Activated CD8-positive, alpha-beta memory T cell treated with anti-CD3 and anti-CD28 coated beads for 24 hours (primary cell): Measurements from ENCODE around the gene PRKG1.
"Not testable (repeated sequence)": the region's sequence is repeated elsewhere in the genome, so short reads cannot be mapped to it uniquely, and the experiment has no call there.

Experiments used
- DNase-seq: peaks from one replicate; pipeline ENCODE4 v3.0.0-alpha.2; 2020

PRKG1 gene

GRCh38 chr10:52215745-52216361, 1141.6 kb downstream of the PRKG1 start:
- DNase-seq: no peak

- no peak for DNase-seq
These were observed 1142.6 kb downstream of the PRKG1 start for GRCh38 chr10:52216852-52217251.

GRCh38 chr10:52217531-52217930, 1143.2 kb downstream of the PRKG1 start:
- DNase-seq: no peak

- no peak for DNase-seq
These were observed 1146.7 kb downstream of the PRKG1 start for GRCh38 chr10:52220947-52221346.

- DNase-seq: no peak
These were observed 1147.6 kb downstream of the PRKG1 start for GRCh38 chr10:52221923-52222322.

GRCh38 chr10:52226197-52226847, 1152.0 kb downstream of the PRKG1 start:
- DNase-seq: no peak

GRCh38 chr10:52228556-52228955, 1154.3 kb downstream of the PRKG1 start:
- DNase-seq: no peak

- no peak for DNase-seq
These were observed 1155.1 kb downstream of the PRKG1 start for GRCh38 chr10:52229291-52229931.

GRCh38 chr10:52232561-52233350, 1158.5 kb downstream of the PRKG1 start:
- DNase-seq: no peak

- not testable (repeated sequence) for DNase-seq
These were observed 1159.2 kb downstream of the PRKG1 start for GRCh38 chr10:52233351-52233991.

GRCh38 chr10:52239771-52240170, 1165.5 kb downstream of the PRKG1 start:
- no peak for DNase-seq

GRCh38 chr10:52245547-52245946, 1171.3 kb downstream of the PRKG1 start:
- no peak for DNase-seq

GRCh38 chr10:52247929-52248328, 1173.6 kb downstream of the PRKG1 start:
- not testable (repeated sequence) for DNase-seq

- DNase-seq: no peak
These were observed 1174.5 kb downstream of the PRKG1 start for GRCh38 chr10:52248697-52249306.

GRCh38 chr10:52249850-52250395, 1175.6 kb downstream of the PRKG1 start:
- no peak for DNase-seq

GRCh38 chr10:52250510-52250909, 1176.2 kb downstream of the PRKG1 start:
- no peak for DNase-seq

- no peak for DNase-seq
These were observed 1178.0 kb downstream of the PRKG1 start for GRCh38 chr10:52252307-52252706.

- no peak for DNase-seq
These were observed 1182.8 kb downstream of the PRKG1 start for GRCh38 chr10:52256832-52257691.

- no peak for DNase-seq
These were observed 1183.4 kb downstream of the PRKG1 start for GRCh38 chr10:52257692-52258075.

- no peak for DNase-seq
These were observed 1184.6 kb downstream of the PRKG1 start for GRCh38 chr10:52258799-52259425.

- no peak for DNase-seq
These were observed 1185.1 kb downstream of the PRKG1 start for GRCh38 chr10:52259426-52259812.
